HepG2 (cell line): ENCODE data around the gene MTHFR. TPM values are rescaled to one million over a fixed set of nuclear protein-coding genes. Genes with fewer than 3 reads are reported as not detected.

Source experiments
- AKNA ChIP-seq: sonication (generic); formaldehyde crosslinking; IDR thresholded peaks from 2 replicates; pipeline ENCODE4 v1.4.0; 2020; ENCODE audit warnings: missing genetic modification reagents, borderline replicate concordance
- BRCA1 ChIP-seq: sonication (generic); formaldehyde crosslinking; IDR thresholded peaks from 2 replicates; pipeline ENCODE4 v1.4.0; 2020; ENCODE audit warnings: missing genetic modification reagents
- CERS6 ChIP-seq: sonication (generic); formaldehyde crosslinking; IDR thresholded peaks from 2 replicates; pipeline ENCODE4 v1.5.0; 2020; ENCODE audit warnings: missing genetic modification reagents
- DMAP1 ChIP-seq: IDR thresholded peaks from 2 replicates; pipeline ENCODE4 v1.6.1; 2016
- E2F5 ChIP-seq: sonication (generic); formaldehyde crosslinking; conservative IDR thresholded peaks from 2 replicates; pipeline ENCODE4 v1.4.0; 2020; ENCODE audit warnings: missing genetic modification reagents
- GPN1 ChIP-seq: sonication (generic); formaldehyde crosslinking; IDR thresholded peaks from 2 replicates; pipeline ENCODE4 v1.5.1; 2020; ENCODE audit warnings: missing genetic modification reagents, borderline replicate concordance
- GTF2F1 ChIP-seq: fragments of 150-350 bp; IDR thresholded peaks from 2 replicates; pipeline ENCODE4 v1.6.1; 2014; ENCODE audit warnings: low read length
- MIXL1 ChIP-seq: IDR thresholded peaks from 2 replicates; pipeline ENCODE4 v1.6.1; 2016
- NAIF1 ChIP-seq: sonication (generic); formaldehyde crosslinking; IDR thresholded peaks from 2 replicates; pipeline ENCODE4 v1.5.0; 2020; ENCODE audit warnings: mild to moderate bottlenecking, missing genetic modification reagents, borderline replicate concordance
- NCOA5 ChIP-seq: sonication (generic); formaldehyde crosslinking; IDR thresholded peaks from 2 replicates; pipeline ENCODE4 v1.4.0; 2020; ENCODE audit warnings: missing genetic modification reagents
- NKX3-1 ChIP-seq: sonication (generic); formaldehyde crosslinking; IDR thresholded peaks from 2 replicates; pipeline ENCODE4 v1.5.0; 2020; ENCODE audit warnings: missing genetic modification reagents
- PAWR ChIP-seq: sonication (generic); formaldehyde crosslinking; IDR thresholded peaks from 2 replicates; pipeline ENCODE4 v1.4.0; 2020; ENCODE audit warnings: missing genetic modification reagents, mild to moderate bottlenecking, borderline replicate concordance
- PCBP2 ChIP-seq: fragments of 200-400 bp; formaldehyde crosslinking; optimal IDR thresholded peaks from 2 replicates; pipeline ENCODE3; 2018; ENCODE audit warnings: low read length, low read depth; ENCODE audit not compliant: poor library complexity, severe bottlenecking
- RXRA ChIP-seq: sonication (generic); formaldehyde crosslinking; IDR thresholded peaks from 2 replicates; pipeline ENCODE4 v1.5.1; 2020; ENCODE audit warnings: missing genetic modification reagents
- SALL1 ChIP-seq: sonication (generic); formaldehyde crosslinking; IDR thresholded peaks from 2 replicates; pipeline ENCODE4 v1.8.0; 2022; ENCODE audit warnings: mild to moderate bottlenecking, missing genetic modification reagents
- THAP8 ChIP-seq: sonication (generic); formaldehyde crosslinking; IDR thresholded peaks from 2 replicates; pipeline ENCODE4 v1.5.1; 2020; ENCODE audit warnings: missing genetic modification reagents, mild to moderate bottlenecking, borderline replicate concordance
- ZBTB7A ChIP-seq: sonication (generic); formaldehyde crosslinking; IDR thresholded peaks from 2 replicates; pipeline ENCODE4 v1.8.0; 2022; ENCODE audit warnings: mild to moderate bottlenecking, missing genetic modification reagents
- ZNF124 ChIP-seq: sonication (generic); formaldehyde crosslinking; IDR thresholded peaks from 2 replicates; pipeline ENCODE4 v1.4.0; 2020; ENCODE audit warnings: missing genetic modification reagents
- ZNF30 ChIP-seq: sonication (generic); formaldehyde crosslinking; IDR thresholded peaks from 2 replicates; pipeline ENCODE4 v1.5.0; 2020; ENCODE audit warnings: mild to moderate bottlenecking, missing genetic modification reagents
- ZNF329 ChIP-seq: sonication (generic); formaldehyde crosslinking; IDR thresholded peaks from 2 replicates; pipeline ENCODE4 v1.9.0; 2021; ENCODE audit warnings: low read depth, mild to moderate bottlenecking, missing genetic modification reagents
- ZNF530 ChIP-seq: sonication (generic); formaldehyde crosslinking; IDR thresholded peaks from 2 replicates; pipeline ENCODE4 v1.5.0; 2020; ENCODE audit warnings: low read depth, mild to moderate bottlenecking, missing genetic modification reagents
- ZNF576 ChIP-seq: sonication (generic); formaldehyde crosslinking; IDR thresholded peaks from 2 replicates; pipeline ENCODE4 v1.4.0; 2020; ENCODE audit warnings: mild to moderate bottlenecking, missing genetic modification reagents
- ZNF776 ChIP-seq: sonication (generic); formaldehyde crosslinking; IDR thresholded peaks from 2 replicates; pipeline ENCODE4 v1.4.0; 2020; ENCODE audit warnings: mild to moderate bottlenecking, missing genetic modification reagents
- polyA plus RNA-seq, 8 experiments: library from polyadenylated mRNA; depleted of rRNA in 3 of 8; stranded (reverse) in 7 of 8; unstranded in 1 of 8; fragments of >200 nt; fragmentation: Illumina TruSeq in 4 of 8; extraction: Trizol in 4 of 8; gene quantifications; 2 replicates each; pipeline versions ENCODE4 v1.2.1 to v1.2.3, GENCODE V29; 2011 to 2016; ENCODE audit warnings: low read depth in 4 of 8, missing spikeins in 1 of 8, mixed read lengths in 1 of 8; ENCODE audit not compliant: insufficient read depth in 1 of 8
- total RNA-seq, 5 experiments: library from RNA; depleted of rRNA; stranded (reverse); fragments of >200 nt; fragmentation: Illumina TruSeq; extraction: Trizol; gene quantifications; 2 replicates each; pipeline ENCODE4 v1.2.3, GENCODE V29; 2016; ENCODE audit warnings: low read depth in 1 of 5

Gene MTHFR
- total and polyA plus RNA-seq, 2 of the 13 experiments (the other 11 are each of a cell fraction or from before 2014, with no cell fraction given) = 3.8 to 8.2 TPM

GRCh38 chr1:11735854-11736745 is 69.7 kb downstream of the MTHFR start, which contains the start of gene AGTRAP (continued):
- TF ChIP-seq NCOA5 (no peak), BRCA1 (CRISPR knock-in tag) (no peak), ZNF576 (CRISPR knock-in tag) (no peak), ZBTB7A (peak; percentile 65; the same call in 1 of the 2 replicates), CERS6 (CRISPR knock-in tag) (no peak), NKX3-1 (CRISPR knock-in tag) (no peak), NAIF1 (CRISPR knock-in tag) (no peak), MIXL1 (CRISPR knock-in tag) (no peak; the same call in 1 of the 2 replicates), SALL1 (CRISPR knock-in tag) (peak; percentile 58; the same call in 1 of the 2 replicates), THAP8 (CRISPR knock-in tag) (0 out of 2 replicates have a peak, but pooled peaks have one; percentile 52), DMAP1 (CRISPR knock-in tag) (peak; percentile 44; the same call in 1 of the 2 replicates), AKNA (CRISPR knock-in tag) (no peak), ZNF776 (0 out of 2 replicates have a peak, but pooled peaks have one; percentile 28), E2F5 (CRISPR knock-in tag) (no peak; the same call in 1 of the 2 replicates), ZNF329 (no peak), GTF2F1 (peak; percentile 79; the same call in 1 of the 2 replicates), ZNF30 (CRISPR knock-in tag) (no peak), ZNF124 (no peak), PAWR (CRISPR knock-in tag) (0 out of 2 replicates have a peak, but pooled peaks have one; percentile 60), PCBP2 (no peak), RXRA (CRISPR knock-in tag) (0 out of 2 replicates have a peak, but pooled peaks have one; percentile 32), GPN1 (no peak), ZNF530 (CRISPR knock-in tag) (no peak)
